HuH-7.5 (cell line): ENCODE data around the gene SEC23IP.

Experiments used
- DNase-seq: peaks from one replicate; pipeline ENCODE4 v3.0.0; 2011; ENCODE audit warnings: low spot score

SEC23IP gene

GRCh38 chr10:119940487-119940886, 48.0 kb downstream of the SEC23IP start:
- no peak for DNase-seq

GRCh38 chr10:119942973-119943372, 50.4 kb downstream of the SEC23IP start:
- DNase-seq = no peak

- no peak for DNase-seq
Measured at GRCh38 chr10:119945805-119946204, 53.3 kb downstream of the SEC23IP start.

- no peak for DNase-seq
Measured at GRCh38 chr10:119947300-119947699, 54.8 kb downstream of the SEC23IP start.

DNA sequence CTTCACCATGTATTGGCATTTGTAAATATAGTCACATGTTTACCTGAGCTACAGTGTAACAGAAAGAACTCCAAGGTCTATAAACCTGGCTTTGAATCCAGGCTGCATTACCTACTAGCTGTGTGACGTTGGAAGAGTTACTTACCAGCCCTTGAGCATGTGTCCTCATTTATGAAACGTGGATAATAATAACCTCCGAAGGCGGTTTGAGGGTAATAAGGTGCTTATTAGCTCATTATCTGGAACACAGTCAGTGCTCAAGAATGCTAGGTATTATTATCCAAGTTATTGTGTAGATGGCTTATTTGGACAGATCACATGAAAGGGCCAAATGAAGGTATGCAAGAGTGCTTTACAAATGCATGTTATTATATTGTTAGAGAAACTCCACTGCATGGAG, 64.9 kb downstream of the SEC23IP start:
- DNase-seq = no peak

DNA sequence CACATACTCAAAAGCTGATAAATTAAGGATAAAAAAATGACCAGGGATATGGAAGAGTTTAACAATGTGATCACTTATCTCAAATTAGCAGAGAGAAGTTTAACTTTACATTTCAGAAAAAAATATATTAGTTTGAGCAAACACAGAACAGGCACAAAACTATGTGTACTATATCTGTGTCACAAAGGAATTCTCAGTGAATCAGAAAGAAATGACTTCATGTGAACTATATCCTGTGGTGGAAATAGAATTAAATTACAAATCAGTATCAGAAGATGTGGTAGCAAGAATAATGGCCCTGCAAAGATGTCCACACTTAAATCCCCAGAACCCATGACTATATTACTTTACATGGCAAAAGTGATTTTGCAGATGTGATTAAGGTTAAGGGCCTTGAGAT, 70.3 kb downstream of the SEC23IP start:
- no peak for DNase-seq

DNA sequence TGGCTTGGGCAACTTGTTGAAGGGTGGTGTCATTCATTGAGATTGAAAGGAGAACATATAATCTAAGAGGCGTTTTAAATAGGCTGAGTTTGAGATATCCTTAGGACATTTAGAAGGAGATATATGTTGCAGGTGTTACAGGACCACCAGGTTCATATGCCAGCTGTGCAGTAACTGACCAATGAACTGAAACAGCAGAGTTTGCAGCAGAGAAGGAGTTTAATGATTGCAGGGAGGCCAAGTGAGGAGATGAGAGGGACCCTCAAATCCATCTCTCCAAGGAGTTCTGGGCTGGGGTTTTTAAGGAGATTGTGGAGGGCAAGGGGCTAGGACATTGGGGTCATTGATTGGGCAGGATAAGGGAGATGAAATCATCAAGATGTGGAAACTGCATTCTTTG, 74.5 kb downstream of the SEC23IP start:
- no peak for DNase-seq

- DNase-seq = no peak
Measured at GRCh38 chr10:119969609-119970008, 77.1 kb downstream of the SEC23IP start.

- no peak for DNase-seq
Measured at GRCh38 chr10:119970107-119970506, 77.6 kb downstream of the SEC23IP start.

DNA sequence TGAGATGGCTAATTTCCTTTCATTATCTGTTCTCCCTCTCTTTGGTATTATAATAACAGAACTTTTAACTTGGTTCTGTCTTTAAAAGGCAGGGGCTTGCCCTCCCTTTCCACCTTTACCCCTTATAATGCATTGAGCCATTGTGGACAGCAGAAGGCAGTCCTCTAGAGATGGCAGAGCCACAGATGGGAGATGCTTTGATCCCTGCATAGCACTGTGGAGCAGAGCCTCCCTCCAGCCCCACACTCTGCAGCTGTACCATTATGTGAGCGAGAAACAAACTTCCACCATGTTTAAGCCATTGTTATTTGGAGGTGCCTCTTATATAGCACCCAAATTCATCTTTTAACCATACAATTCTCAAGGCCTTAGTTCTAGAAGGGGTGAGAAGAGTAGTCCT, 78.4 kb downstream of the SEC23IP start:
- no peak for DNase-seq

GRCh38 chr10:119973281-119973680, 80.8 kb downstream of the SEC23IP start:
- DNase-seq = no peak

GRCh38 chr10:119976421-119976820, 83.9 kb downstream of the SEC23IP start:
- DNase-seq = no peak

- DNase-seq = no peak
Measured at GRCh38 chr10:119980956-119981750, 88.6 kb downstream of the SEC23IP start.

DNA sequence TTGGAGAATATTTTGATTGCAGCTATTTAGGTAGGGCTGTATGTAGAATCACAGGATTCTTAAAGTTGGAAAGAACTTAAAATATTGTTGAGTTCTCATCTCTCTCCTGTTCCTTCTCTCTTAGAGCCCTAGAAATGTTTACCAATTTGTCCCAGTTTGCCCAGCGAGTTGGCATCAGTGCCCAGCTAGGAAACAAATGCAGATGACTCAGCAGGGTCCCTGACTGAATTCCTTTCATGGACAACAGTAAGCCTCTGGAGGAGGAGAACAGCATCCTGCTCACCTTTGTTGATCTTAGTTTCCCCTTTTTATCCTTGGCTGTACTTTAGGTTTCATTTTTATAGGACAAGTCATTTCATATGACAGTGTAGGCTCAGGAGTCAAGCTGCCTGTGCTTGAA, 89.3 kb downstream of the SEC23IP start:
- no peak for DNase-seq

GRCh38 chr10:119988333-119988732, 95.8 kb downstream of the SEC23IP start:
- no peak for DNase-seq

DNA sequence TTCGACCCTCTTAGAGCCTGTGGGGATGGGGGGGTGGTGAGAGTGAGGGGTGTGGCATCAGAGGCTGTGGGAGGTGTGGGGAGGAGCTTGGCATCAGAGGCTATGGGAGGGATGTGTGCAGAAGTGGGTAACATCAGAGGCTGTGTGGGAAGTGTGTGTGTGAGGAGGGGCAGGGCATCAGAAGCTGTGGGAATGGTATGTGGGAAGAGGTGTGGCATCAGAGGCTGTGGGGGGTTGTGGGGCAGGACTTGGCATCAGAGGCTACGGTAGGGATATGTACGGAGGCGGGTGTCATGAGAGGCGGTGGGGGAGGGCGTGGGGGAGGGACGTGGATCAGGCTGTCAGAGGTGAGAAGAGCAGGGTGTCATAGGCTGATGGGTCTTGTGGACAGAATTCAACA, 97.4 kb downstream of the SEC23IP start:
- no peak for DNase-seq

DNA sequence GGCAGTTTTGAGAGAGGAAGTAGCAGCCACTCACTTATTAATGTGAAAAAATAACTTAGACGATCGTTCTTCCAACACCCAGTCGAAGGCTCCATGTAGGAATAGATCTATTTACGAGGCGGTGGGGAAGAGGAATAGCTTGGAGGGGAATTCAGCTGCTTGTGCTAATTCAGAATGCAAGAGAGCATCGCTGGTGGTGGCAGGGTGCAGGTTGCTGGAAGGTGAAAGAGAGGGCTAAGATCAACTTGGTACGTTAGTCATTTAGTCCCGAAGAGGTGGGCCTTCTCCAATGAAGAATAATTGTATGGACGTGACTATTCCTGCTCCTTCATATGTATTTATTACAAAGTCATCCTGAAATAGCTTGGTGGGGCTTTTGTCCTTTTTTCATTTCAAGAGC, 98.5 kb downstream of the SEC23IP start:
- DNase-seq = no peak

DNA sequence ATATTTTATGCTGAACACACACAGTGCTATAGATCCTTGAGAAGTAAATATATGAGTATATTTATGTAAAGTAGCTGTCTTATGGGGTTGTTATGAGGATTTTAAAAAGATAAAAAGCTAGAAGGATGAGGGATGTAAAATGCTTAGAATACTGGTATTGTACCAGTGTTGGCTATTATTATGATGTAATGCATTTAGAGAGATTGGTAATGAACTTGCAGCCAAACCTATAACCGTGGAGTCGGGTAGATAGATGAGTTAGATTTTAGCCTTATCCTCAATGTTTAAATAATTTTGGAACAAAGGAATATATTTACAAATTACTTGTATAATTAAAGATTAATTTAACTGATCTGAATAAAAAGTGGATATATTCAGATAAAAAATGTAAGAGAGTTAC, 99.3 kb downstream of the SEC23IP start:
- DNase-seq = no peak
